ENCODE results near the gene SATB1.
"Not testable (repeated sequence)": the region's sequence is repeated elsewhere in the genome, so short reads cannot be mapped to it uniquely, and the experiment has no call there.

The SATB1 gene

GRCh38 chr3:18349197-18349798 lies 75.8 kb downstream of the SATB1 start:
- no peak for DNase-seq

- DNase-seq, result no peak
Measured at GRCh38 chr3:18346097-18346496, 79.0 kb downstream of the SATB1 start.

DNA sequence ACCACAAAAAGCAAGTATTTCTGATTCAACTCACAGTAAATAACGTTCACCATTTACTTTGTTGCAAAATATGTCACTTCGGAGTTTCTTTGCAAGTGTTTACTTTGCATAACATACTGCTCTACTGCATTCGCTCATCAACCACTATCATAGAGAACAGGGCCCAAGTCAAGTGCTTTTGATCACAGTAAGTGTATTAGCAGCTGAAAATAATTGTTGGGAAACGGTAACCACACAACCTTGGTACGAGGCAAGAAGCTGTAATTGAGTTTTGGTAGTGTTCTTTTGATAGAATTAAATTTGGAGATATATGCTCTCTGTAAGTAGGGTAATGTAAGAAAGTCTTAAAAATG lies 80.1 kb downstream of the SATB1 start:
- DNase-seq, result no peak

- DNase-seq, result no peak
Measured at GRCh38 chr3:18344306-18345014, 80.7 kb downstream of the SATB1 start.

DNA sequence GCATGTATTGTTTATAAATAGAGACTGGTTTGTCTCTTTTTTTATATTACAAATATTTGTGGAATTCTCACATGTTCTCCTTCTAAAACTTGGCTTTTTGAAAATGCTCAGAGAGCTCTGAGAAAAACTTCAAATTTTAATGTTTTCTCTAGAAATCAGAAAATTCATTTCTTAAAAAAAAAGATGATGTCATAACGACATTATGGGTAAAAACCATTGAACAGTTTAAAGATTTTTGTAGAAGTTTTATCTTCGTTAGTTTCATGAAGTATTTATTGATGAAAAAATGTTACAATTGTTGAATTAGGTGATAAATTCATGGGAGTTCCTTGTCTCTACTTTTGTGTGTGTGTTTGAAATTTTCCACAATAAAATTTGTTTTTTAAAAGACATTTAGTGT lies 81.3 kb downstream of the SATB1 start:
- DNase-seq, result no peak

DNA sequence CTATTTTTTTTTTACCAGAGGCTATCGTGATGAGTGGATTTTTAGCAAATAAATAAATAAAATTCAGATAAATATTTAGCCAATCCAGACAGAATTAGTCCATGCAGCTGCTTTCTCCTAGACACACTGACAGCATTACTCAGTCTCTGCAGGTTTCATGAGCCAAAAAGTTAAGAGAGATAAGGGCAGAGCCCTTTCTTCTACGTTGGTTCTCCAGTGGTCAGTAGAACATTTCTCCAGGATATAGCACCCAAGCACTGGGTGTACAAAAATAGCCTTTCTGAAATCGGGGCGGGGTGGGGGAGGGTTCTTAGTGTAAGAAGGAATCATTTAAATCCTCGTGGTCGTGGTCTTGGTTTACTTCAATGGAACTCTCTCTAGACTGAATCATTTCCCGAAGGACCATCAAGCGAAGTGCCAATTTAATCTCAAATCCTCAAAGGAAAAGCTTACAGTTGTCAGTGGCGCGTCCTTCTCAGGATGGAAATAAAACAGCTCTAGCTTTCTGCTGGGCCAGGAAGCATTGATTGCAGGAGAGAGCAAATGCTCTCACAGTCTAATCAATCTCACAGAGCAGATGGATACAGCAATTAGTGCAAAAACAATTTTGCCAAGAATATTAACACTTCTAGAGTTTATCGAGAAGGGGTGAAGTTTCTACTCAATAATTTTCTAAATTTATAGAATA lies 86.2 kb downstream of the SATB1 start:
- DNase-seq, result no peak

DNA sequence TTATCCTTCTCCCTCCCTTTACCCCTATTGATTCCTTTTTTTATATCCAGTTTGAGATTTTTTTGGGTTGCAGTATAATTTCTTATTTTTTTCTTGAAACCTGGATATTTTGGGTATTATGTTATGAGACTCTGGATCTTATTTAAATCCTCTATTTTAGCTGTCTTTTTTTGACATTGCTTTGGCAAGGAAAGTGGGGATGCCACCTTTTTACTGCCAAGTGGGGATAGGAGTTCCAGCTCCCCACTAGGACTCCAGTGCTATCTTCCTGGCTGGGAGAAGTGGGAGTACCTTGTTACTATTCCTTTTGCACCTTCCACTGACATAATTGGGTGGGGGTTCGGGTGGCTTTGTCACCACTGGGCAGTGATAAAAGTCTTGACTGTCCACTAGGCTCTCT lies 87.9 kb downstream of the SATB1 start:
- no peak for DNase-seq

GRCh38 chr3:18334837-18335601 lies 90.1 kb downstream of the SATB1 start:
- DNase-seq, result peak; percentile 51

- not testable (repeated sequence) for DNase-seq
Measured at GRCh38 chr3:18330772-18331441, 94.2 kb downstream of the SATB1 start.

DNA sequence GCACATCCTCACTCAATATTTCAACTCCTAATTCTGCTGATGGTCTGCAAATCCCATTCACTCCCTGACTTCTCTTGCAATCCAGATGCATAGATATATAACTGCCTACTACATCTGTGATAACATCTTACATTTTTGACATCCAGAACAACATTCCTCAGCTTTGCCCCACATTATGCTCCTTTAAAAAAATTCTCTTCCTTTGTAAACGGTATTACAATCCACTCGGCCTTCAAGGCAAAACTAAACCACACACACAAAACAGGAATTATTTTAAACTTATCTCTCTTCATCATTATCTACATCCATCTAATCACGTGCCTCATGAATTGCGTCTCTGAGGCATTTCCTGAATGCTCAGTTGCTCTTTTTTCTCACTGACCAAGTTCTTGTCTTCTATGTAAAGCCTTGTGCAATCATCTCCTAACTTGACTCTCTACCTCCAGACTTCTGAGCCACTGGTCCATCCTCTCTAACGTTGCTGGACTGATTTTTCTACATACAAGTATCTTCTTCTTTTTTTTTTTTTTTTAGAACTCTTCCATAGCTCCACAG lies 117.0 kb downstream of the SATB1 start:
- DNase-seq, result no peak

GRCh38 chr3:18307529-18307928 lies 117.6 kb downstream of the SATB1 start:
- DNase-seq, result no peak

GRCh38 chr3:18302517-18302916 lies 122.6 kb downstream of the SATB1 start:
- DNase-seq, result no peak

- DNase-seq, result no peak
Measured at GRCh38 chr3:18301781-18302180, 123.4 kb downstream of the SATB1 start.

- no peak for DNase-seq
Measured at GRCh38 chr3:18300916-18301315, 124.2 kb downstream of the SATB1 start.

DNA sequence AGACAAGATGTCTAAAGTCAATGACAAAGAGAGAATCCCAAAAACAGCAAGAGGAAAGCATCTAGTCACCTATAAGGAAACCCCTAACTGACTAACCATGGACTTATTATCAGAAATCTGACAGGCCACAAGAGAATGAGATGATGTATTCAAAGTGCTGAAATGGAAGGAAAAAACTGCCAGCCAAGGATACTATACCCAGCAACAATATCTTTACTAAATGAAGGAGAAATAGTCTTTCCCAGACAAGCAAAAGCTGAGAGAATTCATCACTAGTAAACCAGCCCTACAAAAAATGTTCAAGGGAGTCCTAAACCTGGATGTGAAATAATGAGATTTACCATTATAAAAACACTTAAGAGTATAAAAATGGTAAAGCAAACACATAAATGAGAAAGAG lies 128.0 kb downstream of the SATB1 start:
- peak; percentile 2 for DNase-seq
